ENCODE results near the gene CASP1. TPM values are rescaled to one million over a fixed set of nuclear protein-coding genes. Genes with fewer than 3 reads are reported as not detected.

Gene CASP1
- total and polyA plus RNA-seq, 4 donors, result 6.9 to 15.2 (median 8.6) TPM

GRCh38 chr11:105054723-105055493 is 20.0 kb upstream of the CASP1 start:
- 86% methylated on average over 2 of the region's 2 CpGs for WGBS

GRCh38 chr11:105052487-105052886 is 17.5 kb upstream of the CASP1 start:
- Histone ChIP-seq H3K27ac (ENCODE audit: low read depth in 1 of 2, low read length in 2 of 2) (no peak overlapping the region), H3K9ac (ENCODE audit: low read depth in 1 of 2, low read length in 2 of 2) (no peak overlapping the region), H3K4me3 (ENCODE audit: low read depth in 1 of 3, low read length in 3 of 3) (no peak overlapping the region), H3K4me1 (ENCODE audit: control insufficient read depth in 4 of 4, insufficient read depth in 4 of 4, low read length in 3 of 4) (no peaks in the 10 kb centered on the region), H3K36me3 (ENCODE audit: control insufficient read depth in 4 of 4, insufficient read depth in 3 of 4, low read depth in 1 of 4, low read length in 3 of 4) (no peaks in the 10 kb centered on the region), H3K9me3 (ENCODE audit: control insufficient read depth in 4 of 4, low read length in 3 of 4) (no peaks in the 10 kb centered on the region), H3K27me3 (ENCODE audit: control insufficient read depth in 4 of 4, insufficient read depth in 4 of 4, low read length in 3 of 4) (no peaks in the 10 kb centered on the region)
- 87% methylated on average over 3 of the region's 3 CpGs for WGBS
- DNase-seq (ENCODE audit: low spot score), result no peak
- TF ChIP-seq RXRA (IDR thresholded peaks at IDR 0.05), result no peak
- no peak for TF ChIP-seq ATF3 (IDR thresholded peaks at IDR 0.05)
- no peak for TF ChIP-seq JUND (IDR thresholded peaks at IDR 0.05)
- TF ChIP-seq NR2F2 (IDR thresholded peaks at IDR 0.05), result no peak
- TF ChIP-seq HNF4A (conservative IDR thresholded peaks at IDR 0.05), result no peak
- no peak for TF ChIP-seq SP1 (IDR thresholded peaks at IDR 0.05)
- no peak for TF ChIP-seq TAF1 (conservative IDR thresholded peaks at IDR 0.05)

More at GRCh38 chr11:105054723-105055493, 20.0 kb upstream of the CASP1 start:
- no peak for DNase-seq (ENCODE audit: low spot score)
- H3K9me3 ChIP-seq (ENCODE audit: control insufficient read depth in 4 of 4, low read length in 3 of 4), result no peaks in the 10 kb centered on the region
- H3K27ac ChIP-seq (ENCODE audit: low read depth in 1 of 2, low read length in 2 of 2), result no peak overlapping the region
- no peaks in the 10 kb centered on the region for H3K27me3 ChIP-seq (ENCODE audit: control insufficient read depth in 4 of 4, insufficient read depth in 4 of 4, low read length in 3 of 4)
- no peaks in the 10 kb centered on the region for H3K4me1 ChIP-seq (ENCODE audit: control insufficient read depth in 4 of 4, insufficient read depth in 4 of 4, low read length in 3 of 4)
- no peaks in the 10 kb centered on the region for H3K36me3 ChIP-seq (ENCODE audit: control insufficient read depth in 4 of 4, insufficient read depth in 3 of 4, low read depth in 1 of 4, low read length in 3 of 4)
- no peak overlapping the region for H3K9ac ChIP-seq (ENCODE audit: low read depth in 1 of 2, low read length in 2 of 2)
- TF ChIP-seq HNF4A (conservative IDR thresholded peaks at IDR 0.05) (no peak), FOXA2 (IDR thresholded peaks at IDR 0.05) (no peak)
- no peak overlapping the region for H3K4me3 ChIP-seq (ENCODE audit: low read depth in 1 of 3, low read length in 3 of 3)

- no peaks in the 10 kb centered on the region for H3K27me3 ChIP-seq (ENCODE audit: control insufficient read depth in 4 of 4, insufficient read depth in 4 of 4, low read length in 3 of 4)
- no peak for TF ChIP-seq CTCF (IDR thresholded peaks at IDR 0.05; ENCODE audit: low read depth, low read length, missing input control)
- no peak for TF ChIP-seq REST (IDR thresholded peaks at IDR 0.05)
- no peak for TF ChIP-seq YY1 (IDR thresholded peaks at IDR 0.05)
- TF ChIP-seq NR2F2 (IDR thresholded peaks at IDR 0.05), result no peak
- TF ChIP-seq GABPA (IDR thresholded peaks at IDR 0.05 in 1 of 2, conservative IDR thresholded peaks at IDR 0.05 in 1 of 2), result no peak
- no peak for TF ChIP-seq JUND (IDR thresholded peaks at IDR 0.05)
- TF ChIP-seq SP1 (IDR thresholded peaks at IDR 0.05), result no peak
- WGBS, result 81% methylated on average over 2 of the region's 2 CpGs
- no peak overlapping the region for H3K27ac ChIP-seq (ENCODE audit: low read depth in 1 of 2, low read length in 2 of 2)
- no peak overlapping the region for H3K4me3 ChIP-seq (ENCODE audit: low read depth in 1 of 3, low read length in 3 of 3)
- H3K9me3 ChIP-seq (ENCODE audit: control insufficient read depth in 4 of 4, low read length in 3 of 4), result no peaks in the 10 kb centered on the region
- no peaks in the 10 kb centered on the region for H3K36me3 ChIP-seq (ENCODE audit: control insufficient read depth in 4 of 4, insufficient read depth in 3 of 4, low read depth in 1 of 4, low read length in 3 of 4)
- H3K4me1 ChIP-seq (ENCODE audit: control insufficient read depth in 4 of 4, insufficient read depth in 4 of 4, low read length in 3 of 4), result no peaks in the 10 kb centered on the region
- no peak overlapping the region for H3K9ac ChIP-seq (ENCODE audit: low read depth in 1 of 2, low read length in 2 of 2)
- no peak for DNase-seq (ENCODE audit: low spot score)
Measured at GRCh38 chr11:105051559-105051958, 16.6 kb upstream of the CASP1 start.
